Activated CD4-positive, alpha-beta T cell treated with anti-CD3 and anti-CD28 coated beads, Interleukin-2, amount 10 ng/mL, durations not matched to agents 24 days and 14 days (primary cell): Measurements from ENCODE around the gene TBC1D20. TPM values are rescaled to one million over a fixed set of nuclear protein-coding genes. Genes with fewer than 3 reads are reported as not detected.
"Not testable (repeated sequence)": the region's sequence is repeated elsewhere in the genome, so short reads cannot be mapped to it uniquely, and the experiment has no call there.

Source experiments
- DNase-seq: peaks from one replicate; pipeline ENCODE4 v3.0.0; 2022
- H3K27ac Mint-ChIP-seq: one replicate; pipeline ENCODE4 v1.8.0; 2022; ENCODE audit warnings: mild to moderate bottlenecking, mixed read lengths
- H3K27me3 Mint-ChIP-seq: one replicate; pipeline ENCODE4 v1.8.0; 2022; ENCODE audit warnings: mixed read lengths
- H3K36me3 Mint-ChIP-seq: one replicate; pipeline ENCODE4 v1.8.0; 2022; ENCODE audit warnings: low read depth, mild to moderate bottlenecking, mixed read lengths
- H3K4me1 Mint-ChIP-seq: one replicate; pipeline ENCODE4 v1.8.0; 2021; ENCODE audit warnings: mixed read lengths
- H3K4me3 Mint-ChIP-seq: one replicate; pipeline ENCODE4 v1.8.0; 2022; ENCODE audit warnings: mild to moderate bottlenecking, moderate library complexity, mixed read lengths
- H3K9me3 Mint-ChIP-seq: one replicate; pipeline ENCODE4 v1.8.0; 2021; ENCODE audit warnings: mixed read lengths
- intact Hi-C: fragments of 100-400 bp; cut with micrococcal nuclease; formaldehyde crosslinking; loops from one replicate; pipeline ENCODE4 v1.15.1; 2023
- total RNA-seq: library from RNA; stranded (reverse); gene quantifications from 2 replicates; pipeline ENCODE4 v1.2.3, GENCODE V29; 2022

The TBC1D20 gene
- total RNA-seq, 1 donor from 2014 or later: 35.4 TPM

DNA sequence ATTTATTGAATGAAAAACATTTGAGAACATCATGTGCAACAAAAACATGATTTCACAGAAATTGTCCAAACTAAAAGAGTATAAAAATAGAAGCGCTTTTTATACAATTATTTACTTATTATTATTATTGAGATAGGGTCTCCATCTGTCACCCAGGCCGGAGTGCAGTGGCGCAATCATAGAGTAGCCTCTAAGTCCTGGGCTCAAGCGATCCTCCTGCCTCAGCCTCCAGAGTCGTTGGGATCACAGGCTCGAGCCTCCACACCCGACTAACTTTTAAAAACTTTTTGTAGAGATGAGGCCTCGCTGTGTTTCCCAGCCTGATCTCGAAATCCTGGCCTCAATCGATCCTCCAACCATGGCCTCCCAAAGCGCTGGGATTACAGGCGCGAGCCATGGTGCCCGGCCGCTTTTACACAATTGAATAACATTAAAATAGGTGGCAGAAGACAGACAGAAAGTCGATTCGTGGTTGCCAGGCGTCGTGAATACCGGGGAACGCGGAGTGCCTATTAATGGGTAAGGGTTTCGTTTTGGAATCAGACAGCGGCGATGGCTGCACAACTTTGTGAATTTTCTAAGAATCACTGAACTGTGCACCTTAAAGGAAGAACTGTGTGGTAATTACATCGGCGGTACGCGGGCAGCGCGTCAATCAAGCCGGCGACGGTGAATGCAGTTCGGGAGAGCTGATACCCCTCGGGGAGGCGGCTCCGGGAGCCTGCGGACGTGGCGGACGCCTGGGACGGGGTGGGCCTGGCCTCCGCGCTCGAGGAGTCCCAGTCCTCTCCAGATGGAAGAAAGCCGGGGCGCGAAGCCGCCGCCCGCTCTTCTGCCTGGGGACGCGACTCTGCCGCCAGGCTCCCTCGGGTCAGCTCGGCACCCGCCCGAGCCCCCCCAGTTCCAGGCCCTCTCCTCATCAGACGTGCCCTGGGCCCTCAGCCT is 807 bp downstream of the TBC1D20 start:
- Mint-ChIP-seq H3K27ac (peak overlapping the region; percentile 92), H3K36me3 (peaks cover 23% of the 10 kb centered on the region), H3K27me3 (no peaks in the 10 kb centered on the region), H3K4me1 (peaks cover 43% of the 10 kb centered on the region), H3K9me3 (no peaks in the 10 kb centered on the region), H3K4me3 (peak overlapping the region; percentile 95)
- peak; percentile 88 for DNase-seq
- intact Hi-C loops: loop anchor here (1.0 to 2.0 kb wide), 4 partner anchors 18 to 81 kb away; partner anchors contain the start of genes RBCK1 and TRIB3

DNA sequence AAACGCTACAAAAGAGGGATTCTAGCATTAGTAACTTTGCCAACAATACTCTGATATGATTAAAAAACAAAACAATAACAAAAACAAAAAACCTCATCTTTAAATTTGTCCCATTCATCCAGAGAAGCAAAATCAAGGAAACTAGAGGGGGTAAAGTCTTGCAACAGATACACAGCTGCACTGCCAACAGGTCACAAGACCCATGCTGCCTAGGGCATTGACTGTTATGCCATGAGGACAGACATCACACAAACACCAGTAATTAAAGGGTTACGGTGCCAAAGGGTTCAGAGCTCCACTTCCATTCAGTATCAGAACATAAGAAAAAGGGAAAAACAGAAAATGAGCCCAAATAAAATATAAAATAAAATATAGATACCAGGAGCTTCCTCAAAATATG is 1.6 kb downstream of the TBC1D20 start:
- no peaks in the 10 kb centered on the region for H3K27me3 Mint-ChIP-seq
- H3K36me3 Mint-ChIP-seq: peaks cover 23% of the 10 kb centered on the region
- peaks cover 43% of the 10 kb centered on the region for H3K4me1 Mint-ChIP-seq
- no peak for DNase-seq
- H3K9me3 Mint-ChIP-seq: no peaks in the 10 kb centered on the region
- H3K27ac Mint-ChIP-seq: no peak overlapping the region
- intact Hi-C loops: no loop called here
- peak overlapping the region; percentile 95 for H3K4me3 Mint-ChIP-seq

DNA sequence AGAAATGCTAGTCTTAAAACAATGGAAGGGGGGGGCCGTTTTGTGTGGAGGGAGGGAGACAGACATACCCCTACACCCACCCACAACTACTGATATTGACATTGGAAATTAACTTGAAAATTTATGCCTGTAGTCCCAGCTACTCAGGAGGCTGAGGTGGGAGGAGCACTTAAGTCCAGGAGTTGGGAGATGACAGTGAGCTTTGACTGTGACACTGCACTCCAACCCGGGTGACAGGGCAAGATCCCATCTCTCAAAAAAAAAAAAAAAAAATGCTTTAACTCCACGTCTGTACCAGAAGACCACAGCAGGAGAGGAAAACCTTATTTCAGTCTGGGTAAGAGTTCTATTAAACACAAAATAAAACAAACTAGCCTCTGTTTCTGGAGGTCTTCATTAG is 2.2 kb downstream of the TBC1D20 start:
- H3K36me3 Mint-ChIP-seq: peaks cover 23% of the 10 kb centered on the region
- H3K27ac Mint-ChIP-seq: no peak overlapping the region
- H3K27me3 Mint-ChIP-seq: no peaks in the 10 kb centered on the region
- H3K9me3 Mint-ChIP-seq: no peaks in the 10 kb centered on the region
- intact Hi-C loops: no loop called here
- peak overlapping the region; percentile 95 for H3K4me3 Mint-ChIP-seq
- H3K4me1 Mint-ChIP-seq: peaks cover 43% of the 10 kb centered on the region
- DNase-seq: no peak

DNA sequence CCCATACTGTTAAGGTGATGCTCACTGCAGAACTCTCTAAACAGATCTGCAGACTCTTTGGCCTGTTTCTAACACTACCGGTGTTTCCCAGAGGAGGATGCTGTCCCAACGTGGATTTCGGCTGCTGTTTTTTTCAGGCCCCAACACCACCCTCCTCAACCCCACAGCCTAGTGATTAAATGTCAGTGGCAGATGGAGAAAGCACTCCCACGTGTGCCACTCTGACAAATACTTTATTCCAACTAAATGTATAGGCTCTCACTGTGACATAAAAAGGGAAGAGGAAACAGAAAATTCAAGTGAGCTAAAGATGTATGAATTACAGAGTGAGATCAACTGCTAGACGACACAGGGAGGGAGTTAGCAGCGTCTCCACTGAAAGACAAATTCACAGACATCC is 3.6 kb downstream of the TBC1D20 start:
- Mint-ChIP-seq H3K27me3 (no peaks in the 10 kb centered on the region), H3K9me3 (no peaks in the 10 kb centered on the region), H3K27ac (peak overlapping the region; percentile 29), H3K4me1 (peaks cover 42% of the 10 kb centered on the region), H3K36me3 (peaks cover 23% of the 10 kb centered on the region), H3K4me3 (peak overlapping the region; percentile 41)
- DNase-seq: no peak
- intact Hi-C loops: no loop called here

DNA sequence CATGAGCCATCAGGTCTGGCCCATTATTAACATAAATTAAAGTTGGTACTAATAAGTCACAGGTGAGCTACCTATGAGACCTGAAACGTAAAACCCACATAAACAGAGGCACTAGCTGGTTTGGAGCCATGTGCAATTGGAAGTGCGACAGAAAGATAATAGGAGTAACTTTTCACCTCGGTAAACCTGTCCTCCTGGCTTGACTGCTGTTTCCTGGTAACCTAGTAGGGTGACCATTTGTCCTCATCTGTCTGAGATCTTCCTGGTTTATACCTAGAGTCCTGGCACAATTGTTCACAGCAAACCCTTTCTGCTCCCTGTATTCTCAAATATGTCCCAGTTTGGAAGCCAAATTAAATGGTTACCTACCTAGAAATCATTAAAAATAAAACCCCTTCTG is 7.4 kb downstream of the TBC1D20 start:
- intact Hi-C loops: no loop called here
- Mint-ChIP-seq H3K36me3 (peaks cover 19% of the 10 kb centered on the region), H3K9me3 (no peaks in the 10 kb centered on the region), H3K27ac (no peak overlapping the region), H3K4me1 (peaks cover 25% of the 10 kb centered on the region), H3K27me3 (no peaks in the 10 kb centered on the region), H3K4me3 (no peak overlapping the region)
- no peak for DNase-seq

DNA sequence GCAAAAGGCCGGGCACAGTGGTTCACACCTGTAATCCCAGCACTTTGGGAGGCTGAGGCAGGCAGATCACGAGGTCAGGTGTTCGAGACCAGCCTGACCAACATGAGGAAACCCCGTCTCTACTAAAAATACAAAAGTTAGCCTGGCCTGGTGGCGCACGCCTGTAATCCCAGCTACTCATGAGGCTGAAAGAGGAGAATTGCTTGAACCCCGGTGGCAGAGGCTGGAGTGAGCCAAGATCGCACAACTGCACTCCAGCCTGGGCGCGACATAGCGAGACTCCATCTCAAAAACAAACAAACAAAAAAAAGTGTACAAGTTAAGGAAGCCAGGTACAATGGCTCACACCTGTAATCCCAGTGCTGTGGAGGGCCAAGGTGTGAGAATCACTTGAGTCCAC is 10.3 kb downstream of the TBC1D20 start:
- peaks cover 12% of the 10 kb centered on the region for H3K4me1 Mint-ChIP-seq
- H3K27me3 Mint-ChIP-seq, DNase-seq, H3K4me3 Mint-ChIP-seq, H3K9me3 Mint-ChIP-seq, H3K27ac Mint-ChIP-seq, intact Hi-C loops: not testable (repeated sequence)
- H3K36me3 Mint-ChIP-seq: peaks cover 15% of the 10 kb centered on the region

DNA sequence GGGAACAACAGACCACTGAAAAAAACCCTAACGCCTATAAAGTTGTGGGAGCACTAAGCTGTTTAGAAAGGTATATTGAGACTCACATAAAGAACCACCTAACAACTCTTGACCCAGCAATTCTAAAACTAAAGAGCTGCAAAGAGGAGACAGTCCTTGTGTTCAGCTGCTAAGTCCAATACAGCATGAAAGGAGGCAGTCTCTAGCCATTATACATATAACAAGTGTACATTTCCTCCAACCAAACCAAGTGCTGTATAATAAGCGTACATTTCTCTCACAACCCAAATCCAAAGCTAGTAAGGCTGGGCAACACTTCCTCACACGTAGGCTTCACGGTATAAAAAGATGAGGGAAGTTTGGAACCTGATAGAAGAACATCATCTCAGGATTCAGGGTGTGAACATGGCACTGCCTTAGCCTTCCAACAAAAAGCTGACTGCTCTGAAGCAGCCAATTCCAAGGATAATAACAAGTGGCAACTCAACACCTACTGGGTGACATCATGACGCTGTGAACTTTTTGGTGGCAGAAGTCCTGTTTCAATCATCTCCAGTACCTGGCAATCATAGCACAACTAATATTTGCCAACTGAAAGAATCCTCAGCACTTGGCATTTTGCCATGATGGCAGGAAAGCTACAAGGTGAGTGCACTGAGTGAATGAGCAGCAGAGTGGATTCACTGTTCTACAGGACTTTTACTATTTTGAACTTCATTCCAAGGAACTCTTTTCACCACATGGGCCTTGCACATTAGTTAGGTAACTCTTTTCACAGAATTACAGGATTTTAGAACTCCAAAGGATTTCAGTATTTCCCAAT is 16.6 kb downstream of the TBC1D20 start:
- no peak for DNase-seq
- Mint-ChIP-seq H3K36me3 (peaks cover 61% of the 10 kb centered on the region), H3K27ac (no peak overlapping the region), H3K9me3 (no peaks in the 10 kb centered on the region), H3K4me1 (peaks cover 20% of the 10 kb centered on the region), H3K4me3 (no peak overlapping the region), H3K27me3 (no peaks in the 10 kb centered on the region)
- intact Hi-C loops: no loop called here

DNA sequence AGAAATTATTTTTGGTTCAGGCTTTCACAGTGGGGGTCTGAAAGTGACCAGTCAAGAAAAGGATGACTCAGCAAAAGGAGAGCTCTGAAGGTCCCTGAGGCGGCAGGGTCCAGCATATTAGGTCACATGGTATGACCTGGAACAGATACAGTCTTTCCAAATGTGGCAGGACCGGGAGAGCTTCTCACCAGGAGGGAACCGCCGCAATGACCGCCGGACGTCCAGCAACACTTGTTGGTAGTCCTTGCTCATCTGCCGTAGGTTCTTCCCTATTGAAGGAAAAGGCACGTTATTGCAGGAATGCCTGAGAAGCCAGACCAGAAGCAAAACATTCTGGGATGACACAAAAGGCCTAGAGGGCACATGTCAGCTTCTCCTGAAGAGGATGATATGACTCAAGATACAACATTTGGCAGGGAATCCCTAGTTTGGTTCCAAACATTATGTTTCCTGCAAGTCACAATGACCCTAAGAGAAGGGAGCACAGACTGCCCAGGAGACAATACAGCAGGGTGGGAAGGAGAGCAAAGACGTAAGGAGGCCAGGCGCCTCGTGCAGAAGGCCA is 17.4 kb downstream of the TBC1D20 start:
- Mint-ChIP-seq H3K4me3 (no peak overlapping the region), H3K36me3 (peaks cover 68% of the 10 kb centered on the region), H3K27ac (no peak overlapping the region), H3K27me3 (no peaks in the 10 kb centered on the region), H3K9me3 (no peaks in the 10 kb centered on the region), H3K4me1 (peaks cover 22% of the 10 kb centered on the region)
- no peak for DNase-seq
- intact Hi-C loops: no loop called here

DNA sequence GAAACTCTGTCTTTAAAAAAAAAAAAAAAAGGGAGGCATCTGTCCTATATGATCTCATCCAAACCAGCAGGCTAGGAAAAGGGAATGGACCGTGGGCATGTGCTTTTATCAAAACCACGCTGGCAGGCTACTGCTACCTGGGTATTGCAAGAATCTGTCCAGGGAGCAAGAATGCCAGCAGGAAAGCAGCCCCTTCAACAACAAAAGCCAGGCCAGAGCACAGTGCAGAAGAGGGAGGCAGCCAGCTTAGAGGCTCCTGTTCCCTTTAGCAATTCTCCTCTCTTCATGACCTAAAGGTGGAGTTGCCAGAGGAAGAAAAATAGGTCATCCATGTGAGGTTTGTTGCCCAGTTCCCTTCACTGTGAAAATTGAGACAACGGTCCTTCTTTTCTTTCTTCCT is 18.2 kb downstream of the TBC1D20 start:
- Mint-ChIP-seq H3K27me3 (no peaks in the 10 kb centered on the region), H3K27ac (no peak overlapping the region), H3K9me3 (no peaks in the 10 kb centered on the region), H3K4me1 (peaks cover 24% of the 10 kb centered on the region), H3K4me3 (no peak overlapping the region), H3K36me3 (peaks cover 71% of the 10 kb centered on the region)
- intact Hi-C loops: no loop called here
- DNase-seq: no peak

DNA sequence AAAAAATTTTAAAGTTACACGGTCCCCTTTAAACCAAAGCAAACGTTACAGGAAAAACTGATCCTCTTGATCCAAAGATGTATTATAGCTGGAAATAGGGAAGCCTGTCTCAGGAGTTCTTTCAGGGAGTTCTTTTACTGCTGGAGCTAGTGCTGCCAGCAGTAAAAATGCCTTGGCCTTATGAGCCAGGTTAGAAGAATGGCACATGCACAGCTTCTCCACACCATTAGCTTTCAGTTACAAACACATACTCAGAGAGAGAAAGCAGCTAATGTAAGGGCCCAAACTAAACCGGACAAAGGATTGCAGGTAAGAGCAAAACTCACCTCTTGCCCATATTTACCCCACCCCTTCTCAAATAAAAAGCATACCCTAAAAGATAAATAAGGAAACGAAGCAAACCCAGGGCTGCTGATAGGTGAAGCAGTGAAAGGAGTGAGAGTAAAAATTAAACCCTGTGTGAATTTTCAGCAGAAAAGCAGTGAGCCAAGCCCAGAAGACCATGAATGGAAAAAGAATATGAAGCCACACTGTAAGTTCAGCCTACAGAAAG is 19.0 kb downstream of the TBC1D20 start:
- no peak overlapping the region for H3K4me3 Mint-ChIP-seq
- intact Hi-C loops: no loop called here
- no peaks in the 10 kb centered on the region for H3K27me3 Mint-ChIP-seq
- peaks cover 32% of the 10 kb centered on the region for H3K4me1 Mint-ChIP-seq
- peaks cover 79% of the 10 kb centered on the region for H3K36me3 Mint-ChIP-seq
- no peak for DNase-seq
- H3K9me3 Mint-ChIP-seq: no peaks in the 10 kb centered on the region
- H3K27ac Mint-ChIP-seq: peak overlapping the region; percentile 13

DNA sequence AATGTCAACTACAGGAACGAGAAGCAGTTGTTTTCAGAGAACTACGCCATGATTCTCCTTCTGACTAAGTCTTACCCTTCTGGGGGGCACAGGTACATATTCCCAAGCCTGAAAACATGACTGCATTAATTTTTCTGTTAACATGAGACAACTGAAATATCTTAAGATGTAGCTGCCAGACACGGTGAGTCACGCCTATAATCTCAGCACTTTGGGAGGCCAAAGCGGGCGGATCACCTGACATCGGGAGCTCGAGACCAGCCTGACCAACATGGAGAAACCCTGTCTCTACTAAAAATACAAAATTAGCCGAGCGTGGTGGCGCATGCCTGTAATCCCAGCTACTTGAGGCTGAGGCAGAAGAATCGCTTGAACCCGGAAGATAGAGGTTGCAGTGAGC is 21.7 kb downstream of the TBC1D20 start:
- no peak for DNase-seq
- H3K36me3 Mint-ChIP-seq: peaks cover 84% of the 10 kb centered on the region
- no peak overlapping the region for H3K27ac Mint-ChIP-seq
- no peak overlapping the region for H3K4me3 Mint-ChIP-seq
- H3K4me1 Mint-ChIP-seq: peaks cover 47% of the 10 kb centered on the region
- intact Hi-C loops: no loop called here
- H3K9me3 Mint-ChIP-seq: no peaks in the 10 kb centered on the region
- no peaks in the 10 kb centered on the region for H3K27me3 Mint-ChIP-seq

DNA sequence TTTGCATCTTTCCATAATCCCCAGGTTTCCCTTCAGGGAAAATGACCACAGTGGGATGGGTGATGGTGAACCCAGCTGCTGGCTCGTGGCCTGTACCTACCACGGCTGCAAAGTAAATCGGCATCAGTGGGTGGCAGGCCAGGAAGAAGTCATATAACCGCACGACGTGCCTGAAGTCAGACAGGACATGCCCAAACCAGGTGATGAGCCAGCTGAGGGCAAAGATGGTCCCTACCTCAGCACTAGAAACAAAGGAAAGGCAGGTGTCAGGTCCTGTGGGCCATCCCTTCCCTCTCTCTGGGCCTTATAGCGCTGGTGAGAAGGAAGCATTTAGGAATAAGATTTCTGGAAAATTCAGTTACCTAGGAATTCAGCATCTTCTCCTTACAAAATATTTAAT is 22.2 kb downstream of the TBC1D20 start:
- no peaks in the 10 kb centered on the region for H3K27me3 Mint-ChIP-seq
- H3K9me3 Mint-ChIP-seq: no peaks in the 10 kb centered on the region
- peak overlapping the region; percentile 86 for H3K27ac Mint-ChIP-seq
- peak overlapping the region; percentile 80 for H3K4me3 Mint-ChIP-seq
- peaks cover 51% of the 10 kb centered on the region for H3K4me1 Mint-ChIP-seq
- intact Hi-C loops: no loop called here
- peaks cover 84% of the 10 kb centered on the region for H3K36me3 Mint-ChIP-seq
- no peak for DNase-seq

DNA sequence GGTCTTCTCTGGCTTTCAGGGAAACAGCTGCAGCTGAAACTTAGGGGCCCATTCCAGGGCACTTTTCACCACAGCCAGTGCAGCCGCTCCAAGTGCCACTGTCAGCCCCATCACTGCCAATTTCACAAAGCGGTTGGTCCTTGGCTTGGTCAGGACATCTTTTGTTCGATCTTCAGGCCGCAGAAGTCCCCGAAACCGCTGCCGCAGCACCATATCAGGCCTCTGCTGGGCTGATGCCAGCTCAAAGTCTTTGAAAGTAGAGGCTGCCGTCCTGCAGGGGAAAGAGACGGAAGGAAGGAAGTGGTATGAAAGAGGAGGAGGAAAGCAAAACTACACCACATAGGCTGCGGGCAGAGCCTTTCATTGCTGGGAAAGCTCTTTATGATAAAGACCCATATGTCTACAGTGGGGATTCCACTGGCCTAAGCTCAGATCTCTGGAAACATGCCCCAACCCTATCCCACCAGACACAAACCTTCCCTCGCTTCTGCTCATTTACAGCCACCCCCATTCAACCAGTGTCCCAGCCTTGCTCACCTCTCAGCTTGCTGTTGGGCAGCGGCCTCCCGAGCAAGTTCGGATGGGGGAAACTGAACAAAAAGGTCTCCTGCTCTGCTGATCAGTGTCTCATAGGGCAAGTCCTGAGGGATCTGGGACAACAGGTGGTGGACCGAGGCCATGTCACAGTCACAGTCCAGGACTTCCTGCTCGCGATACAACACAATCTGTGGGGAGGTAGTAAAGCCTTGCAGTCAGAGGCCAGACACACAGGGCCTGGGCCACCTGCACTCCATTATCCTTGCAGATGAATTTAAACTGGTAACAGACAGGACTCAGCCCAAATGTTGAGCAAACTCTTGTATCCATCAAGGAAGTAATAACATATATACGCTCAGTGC is 23.5 kb downstream of the TBC1D20 start:
- Mint-ChIP-seq H3K4me1 (peaks cover 62% of the 10 kb centered on the region), H3K27me3 (no peaks in the 10 kb centered on the region), H3K4me3 (peak overlapping the region; percentile 80), H3K27ac (peak overlapping the region; percentile 86), H3K36me3 (peaks cover 87% of the 10 kb centered on the region), H3K9me3 (no peaks in the 10 kb centered on the region)
- DNase-seq: peak; percentile 88
- intact Hi-C loops: no loop called here
